BLaER1 treated with 17β-estradiol and CSF1 and Interleukin-3, amounts not matched to agents 10 nM and 100 nM (cell line): Measurements from ENCODE around the gene TBC1D8.

Experiments
- H3K27ac ChIP-seq, 11 experiments: shearing (Covaris generic); formaldehyde crosslinking; 2 replicates each; pipeline ENCODE4 v1.8.1; 2022
- H3K27me3 ChIP-seq, 11 experiments: shearing (Covaris generic); formaldehyde crosslinking; 2 replicates each; pipeline ENCODE4 v1.8.1; 2022
- H3K36me3 ChIP-seq, 11 experiments: shearing (Covaris generic); formaldehyde crosslinking; 2 replicates each; pipeline ENCODE4 v1.8.1; 2022
- H3K4me1 ChIP-seq, 10 experiments: shearing (Covaris generic); formaldehyde crosslinking; 2 replicates each; pipeline ENCODE4 v1.8.1; 2022
- H3K4me2 ChIP-seq, 11 experiments: shearing (Covaris generic); formaldehyde crosslinking; 2 replicates each; pipeline ENCODE4 v1.8.1; 2022
- H3K4me3 ChIP-seq, 10 experiments: shearing (Covaris generic); formaldehyde crosslinking; 2 replicates each; pipeline ENCODE4 v1.8.1; 2022
- H3K9ac ChIP-seq, 11 experiments: shearing (Covaris generic); formaldehyde crosslinking; 2 replicates each; pipeline ENCODE4 v1.8.1; 2022
- H3K9me3 ChIP-seq, 11 experiments: shearing (Covaris generic); formaldehyde crosslinking; replicated peaks in 1 of 11; 2 replicates each; pipeline ENCODE4 v1.8.1; 2022
- H4K20me1 ChIP-seq, 11 experiments: shearing (Covaris generic); formaldehyde crosslinking; 2 replicates each; pipeline ENCODE4 v1.8.1; 2022
- Cebpa-rat ChIP-seq, 11 experiments: shearing (Covaris generic); IDR thresholded peaks; 2 replicates each; pipeline ENCODE4 v1.8.1; 2022

TBC1D8 gene

GRCh38 chr2:100981011-100981410 is 170.2 kb downstream of the TBC1D8 start:
- peak overlapping the region in 1 of 11 experiments; percentile 34; a peak in 1 of 22 replicates for H3K27ac ChIP-seq
- H3K9ac ChIP-seq = peak overlapping the region in 2 of 11 experiments; percentile 21 to 31; a peak in 1 of 22 replicates
- H3K36me3 ChIP-seq = no peaks in the 10 kb centered on the region
- H3K4me2 ChIP-seq = peak overlapping the region in 8 of 11 experiments; percentile 2 to 54 (median 34); a peak in 15 of 22 replicates
- no peak for TF ChIP-seq Cebpa-rat (IDR thresholded peaks at IDR 0.05)
- no peak overlapping the region for H3K4me3 ChIP-seq
- H3K27me3 ChIP-seq = no peaks in the 10 kb centered on the region
- peaks cover 41 to 55% (median 53%) of the 10 kb centered on the region in 10 experiments for H3K4me1 ChIP-seq
- H3K9me3 ChIP-seq = no peaks in the 10 kb centered on the region
- H4K20me1 ChIP-seq = no peaks in the 10 kb centered on the region; a peak in 1 of 22 replicates

- no peak overlapping the region for H3K4me3 ChIP-seq
Measured at GRCh38 chr2:100980046-100980445, 171.1 kb downstream of the TBC1D8 start.

GRCh38 chr2:100978582-100979191 is 172.5 kb downstream of the TBC1D8 start:
- Histone ChIP-seq H3K4me3 (peak overlapping the region in 9 of 10 experiments; percentile 6 to 54 (median 32); a peak in 13 of 20 replicates), H3K36me3 (no peaks in the 10 kb centered on the region), H3K4me1 (peaks cover 43 to 75% (median 70%) of the 10 kb centered on the region in 10 experiments), H4K20me1 (no peaks in the 10 kb centered on the region; a peak in 1 of 22 replicates), H3K9me3 (no peaks in the 10 kb centered on the region), H3K27me3 (no peaks in the 10 kb centered on the region), H3K9ac (peak overlapping the region; percentile 0 to 73 (median 53); a peak in 18 of 22 replicates), H3K27ac (peak overlapping the region in 9 of 11 experiments; percentile 18 to 76 (median 59); a peak in 17 of 22 replicates), H3K4me2 (peak overlapping the region; percentile 78 to 96 (median 90))
- TF ChIP-seq Cebpa-rat (IDR thresholded peaks at IDR 0.05) = no peak

More at GRCh38 chr2:100980046-100980445, 171.1 kb downstream of the TBC1D8 start:
- Histone ChIP-seq H3K9ac (0 out of 22 replicates have a peak overlapping the region, but pooled peaks of 1 of the 11 experiments have one; percentile 31), H3K27me3 (no peaks in the 10 kb centered on the region), H4K20me1 (no peaks in the 10 kb centered on the region; a peak in 1 of 22 replicates), H3K4me1 (peaks cover 43 to 65% (median 62%) of the 10 kb centered on the region in 10 experiments), H3K27ac (0 out of 22 replicates have a peak overlapping the region, but pooled peaks of 1 of the 11 experiments have one; percentile 72), H3K36me3 (no peaks in the 10 kb centered on the region), H3K9me3 (no peaks in the 10 kb centered on the region), H3K4me2 (peak overlapping the region in 9 of 11 experiments; percentile 43 to 96 (median 84); a peak in 11 of 22 replicates)
- no peak for TF ChIP-seq Cebpa-rat (IDR thresholded peaks at IDR 0.05)

GRCh38 chr2:100977511-100977910 is 173.7 kb downstream of the TBC1D8 start:
- Histone ChIP-seq H3K36me3 (no peaks in the 10 kb centered on the region), H3K4me2 (peak overlapping the region; percentile 78 to 96 (median 90)), H3K27me3 (no peaks in the 10 kb centered on the region), H3K4me1 (peaks cover 43 to 75% (median 70%) of the 10 kb centered on the region in 10 experiments), H3K9me3 (no peaks in the 10 kb centered on the region), H4K20me1 (no peaks in the 10 kb centered on the region; a peak in 1 of 22 replicates), H3K27ac (peak overlapping the region in 8 of 11 experiments; percentile 13 to 76 (median 63); a peak in 15 of 22 replicates), H3K9ac (peak overlapping the region in 9 of 11 experiments; percentile 26 to 73 (median 60); a peak in 15 of 22 replicates), H3K4me3 (peak overlapping the region in 8 of 10 experiments; percentile 23 to 50 (median 40); a peak in 14 of 20 replicates)
- TF ChIP-seq Cebpa-rat (IDR thresholded peaks at IDR 0.05) = no peak

GRCh38 chr2:100976645-100977391 is 174.4 kb downstream of the TBC1D8 start:
- Histone ChIP-seq H3K27me3 (no peaks in the 10 kb centered on the region), H3K36me3 (no peaks in the 10 kb centered on the region), H3K27ac (peak overlapping the region in 9 of 11 experiments; percentile 36 to 76 (median 59); a peak in 18 of 22 replicates), H3K9me3 (no peaks in the 10 kb centered on the region), H3K4me3 (peak overlapping the region; percentile 16 to 50 (median 36); a peak in 18 of 20 replicates), H3K4me1 (peaks cover 43 to 75% (median 70%) of the 10 kb centered on the region in 10 experiments), H3K9ac (peak overlapping the region; percentile 16 to 73 (median 48); a peak in 18 of 22 replicates), H4K20me1 (no peaks in the 10 kb centered on the region; a peak in 1 of 22 replicates), H3K4me2 (peak overlapping the region; percentile 78 to 96 (median 90))
- no peak for TF ChIP-seq Cebpa-rat (IDR thresholded peaks at IDR 0.05)

- Histone ChIP-seq H4K20me1 (no peaks in the 10 kb centered on the region; a peak in 1 of 22 replicates), H3K27me3 (no peaks in the 10 kb centered on the region), H3K4me2 (peak overlapping the region; percentile 78 to 96 (median 90)), H3K27ac (peak overlapping the region in 8 of 11 experiments; percentile 48 to 75 (median 63); a peak in 11 of 22 replicates), H3K4me3 (peak overlapping the region in 4 of 10 experiments; percentile 38 to 50 (median 42); a peak in 6 of 20 replicates), H3K36me3 (no peaks in the 10 kb centered on the region), H3K4me1 (peaks cover 40 to 70% (median 66%) of the 10 kb centered on the region in 10 experiments), H3K9ac (peak overlapping the region in 6 of 11 experiments; percentile 41 to 73 (median 63); a peak in 9 of 22 replicates), H3K9me3 (no peaks in the 10 kb centered on the region)
- no peak for TF ChIP-seq Cebpa-rat (IDR thresholded peaks at IDR 0.05)
Measured at GRCh38 chr2:100976061-100976460, 175.1 kb downstream of the TBC1D8 start.

- no peaks in the 10 kb centered on the region for H3K9me3 ChIP-seq
- H3K27ac ChIP-seq = no peak overlapping the region
- no peak overlapping the region for H3K4me3 ChIP-seq
- H4K20me1 ChIP-seq = no peaks in the 10 kb centered on the region; a peak in 1 of 22 replicates
- peaks cover 38 to 64% (median 60%) of the 10 kb centered on the region in 10 experiments for H3K4me1 ChIP-seq
- TF ChIP-seq Cebpa-rat (IDR thresholded peaks at IDR 0.05) = no peak
- no peaks in the 10 kb centered on the region for H3K27me3 ChIP-seq
- no peak overlapping the region for H3K9ac ChIP-seq
- H3K4me2 ChIP-seq = peak overlapping the region in 8 of 11 experiments; percentile 81 to 96 (median 88); a peak in 11 of 22 replicates
- no peaks in the 10 kb centered on the region for H3K36me3 ChIP-seq
Measured at GRCh38 chr2:100975521-100975785, 175.7 kb downstream of the TBC1D8 start.

- Histone ChIP-seq H4K20me1 (no peaks in the 10 kb centered on the region; a peak in 1 of 22 replicates), H3K27ac (no peak overlapping the region), H3K9ac (no peak overlapping the region), H3K4me1 (peaks cover 38 to 60% (median 57%) of the 10 kb centered on the region in 10 experiments), H3K27me3 (no peaks in the 10 kb centered on the region), H3K4me2 (peak overlapping the region in 7 of 11 experiments; percentile 81 to 96 (median 90); a peak in 12 of 22 replicates), H3K36me3 (no peaks in the 10 kb centered on the region), H3K9me3 (no peaks in the 10 kb centered on the region), H3K4me3 (no peak overlapping the region)
- TF ChIP-seq Cebpa-rat (IDR thresholded peaks at IDR 0.05) = no peak
Measured at GRCh38 chr2:100974712-100975520, 176.3 kb downstream of the TBC1D8 start.
